ENCODE measurements around the gene CDK9. TPM values are rescaled to one million over a fixed set of nuclear protein-coding genes. Genes with fewer than 3 reads are reported as not detected.
"Not testable (repeated sequence)": the region's sequence is repeated elsewhere in the genome, so short reads cannot be mapped to it uniquely, and the experiment has no call there.

CDK9 gene
- total RNA-seq, 1 experiment from 2014 or later: 56.1 TPM

DNA sequence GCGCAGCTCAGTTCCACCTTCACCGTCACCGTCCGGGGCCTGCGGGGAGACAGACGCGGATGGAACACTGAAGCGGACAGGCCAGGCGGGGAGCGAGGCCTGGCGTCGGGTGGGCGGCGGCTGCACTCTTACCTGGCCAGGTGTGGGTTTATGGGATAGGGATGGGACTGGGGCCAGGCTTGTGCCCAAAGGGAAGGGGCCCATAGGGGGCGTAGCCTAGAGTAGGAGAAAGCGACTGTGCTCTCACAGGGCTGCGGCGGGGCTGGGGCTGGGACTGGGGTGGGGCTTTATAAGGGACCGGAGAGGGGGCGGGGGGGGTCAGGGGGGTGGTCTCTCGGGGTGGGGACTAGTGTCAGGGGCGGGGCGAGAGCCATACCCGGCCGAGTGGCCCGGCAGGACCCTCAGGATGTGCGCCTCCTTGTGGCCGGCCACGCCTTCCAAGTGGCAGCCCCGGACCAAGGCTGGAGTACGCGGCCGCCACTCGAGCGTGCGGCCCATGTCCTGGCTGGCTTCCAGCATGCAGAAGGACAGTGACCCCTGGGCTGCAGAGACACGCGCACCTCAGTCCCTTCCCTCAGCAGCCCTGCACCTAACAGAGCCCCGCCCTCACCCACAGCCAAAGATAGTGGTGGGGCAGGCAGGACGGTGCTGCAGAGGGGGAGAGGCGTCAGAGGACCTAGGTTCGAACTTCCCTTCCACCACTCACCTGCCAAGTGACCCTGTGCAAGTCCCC is 39.7 kb downstream of the CDK9 start:
- DNase-seq (ENCODE audit: low read depth): no peak

DNA sequence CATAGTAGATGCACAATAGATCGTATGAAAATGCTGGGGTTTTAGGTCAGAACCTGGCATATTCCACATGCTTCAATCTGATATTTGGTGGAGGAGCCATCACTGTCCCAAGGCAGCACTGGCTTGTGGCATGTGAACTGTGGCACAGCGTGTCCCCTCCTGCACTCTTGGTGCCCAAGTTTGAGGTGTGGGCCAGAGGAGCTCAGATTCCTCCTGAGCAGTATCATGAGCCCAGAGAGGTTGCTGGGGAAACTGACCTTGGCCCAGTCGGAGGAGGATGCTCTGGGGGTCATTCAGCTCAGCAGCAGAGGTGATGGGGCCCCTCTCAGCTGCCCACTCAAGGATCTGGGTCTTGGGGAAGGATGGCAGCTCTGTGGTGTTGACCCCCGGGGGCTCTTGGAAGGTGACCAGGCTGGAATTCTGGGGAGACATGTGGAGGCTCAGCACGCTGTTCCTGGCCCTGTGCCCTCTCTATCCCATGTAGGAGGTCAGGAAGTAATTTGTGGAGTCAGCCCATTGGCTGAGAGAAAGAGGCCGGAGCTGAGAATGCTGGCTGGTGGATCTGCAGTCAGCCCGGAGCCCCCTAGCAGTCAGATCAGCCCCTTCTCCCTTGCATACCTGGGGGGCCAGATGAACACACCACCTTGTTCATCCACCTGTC is 40.5 kb downstream of the CDK9 start:
- DNase-seq (ENCODE audit: low read depth): no peak

- no peak for DNase-seq (ENCODE audit: low read depth)
These were observed 42.6 kb downstream of the CDK9 start for GRCh38 chr9:127828262-127829031.

- no peak for DNase-seq (ENCODE audit: low read depth)
These were observed 43.5 kb downstream of the CDK9 start for GRCh38 chr9:127829205-127829906.

- no peak for DNase-seq (ENCODE audit: low read depth)
These were observed 46.4 kb downstream of the CDK9 start for GRCh38 chr9:127832248-127832647.

DNA sequence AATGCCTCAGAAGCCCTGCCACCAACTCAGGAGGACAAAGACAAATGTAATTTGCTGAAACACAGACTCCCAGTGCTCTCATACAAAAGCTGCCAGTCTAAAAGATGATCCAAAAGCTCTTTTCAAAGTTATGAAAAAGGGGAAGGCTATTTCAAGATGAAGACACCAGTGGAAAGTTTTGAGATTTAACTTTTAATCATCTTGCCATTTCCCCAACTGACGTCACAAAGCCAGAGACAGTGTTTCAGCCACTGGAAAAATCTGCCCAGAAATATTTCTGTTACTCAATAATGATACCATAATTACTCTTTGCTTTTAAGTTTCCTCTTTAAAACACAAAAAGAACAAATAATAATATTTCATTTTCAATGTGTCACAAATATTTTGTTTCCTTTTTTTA is 47.7 kb downstream of the CDK9 start:
- DNase-seq (ENCODE audit: low read depth): no peak

DNA sequence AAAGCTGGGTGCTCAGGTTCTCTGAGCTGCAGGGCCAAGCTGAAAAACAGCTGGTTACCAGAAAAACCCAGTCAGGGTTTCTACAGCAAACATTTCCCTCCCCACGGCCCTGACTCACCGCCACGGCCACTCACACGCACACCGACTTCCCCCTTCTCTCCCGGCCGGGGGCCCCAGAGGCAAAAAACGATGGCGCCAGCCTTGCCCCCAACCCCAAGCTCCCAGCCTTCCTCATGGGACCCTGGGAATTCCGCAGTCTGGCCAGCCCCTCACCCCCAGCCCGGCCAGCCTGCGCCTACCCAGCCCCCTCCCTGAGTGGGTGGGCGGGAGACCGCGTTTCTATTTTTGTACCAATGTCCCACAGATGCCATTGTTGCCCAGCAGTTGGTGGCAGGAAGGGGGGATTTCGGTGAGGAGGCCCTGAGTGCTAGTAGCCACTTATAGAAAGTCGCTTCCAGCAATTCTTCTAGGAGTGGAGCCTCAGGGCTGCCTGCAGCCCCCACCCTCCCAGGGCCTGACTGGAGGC is 50.2 kb downstream of the CDK9 start:
- peak; percentile 44 for DNase-seq (ENCODE audit: low read depth)

- not testable (repeated sequence) for DNase-seq (ENCODE audit: low read depth)
These were observed 50.7 kb downstream of the CDK9 start for GRCh38 chr9:127836561-127836960.

- no peak for DNase-seq (ENCODE audit: low read depth)
These were observed 51.5 kb downstream of the CDK9 start for GRCh38 chr9:127837346-127837745.

- peak; percentile 86 for DNase-seq (ENCODE audit: low read depth)
These were observed 52.7 kb downstream of the CDK9 start for GRCh38 chr9:127838375-127839078.

Other genes starting within 250 kb of the CDK9 start
- 26.3 and 41.9 TPM in 2 replicates for gene STXBP1, start 173.8 kb upstream of the CDK9 start, total RNA-seq (2014; rRNA removed; shearing (Covaris generic))
- gene CFAP157, start 79.0 kb upstream of the CDK9 start, total RNA-seq (2014; rRNA removed; shearing (Covaris generic)): not detected in 2 replicates
- gene PTRH1, start 70.4 kb upstream of the CDK9 start, total RNA-seq (2014; rRNA removed; shearing (Covaris generic)): 17.4 and 31.4 TPM in 2 replicates
- 0.06 TPM in 1 of 2 replicates, not detected in the other for gene TTC16, start 70.0 kb upstream of the CDK9 start, total RNA-seq (2014; rRNA removed; shearing (Covaris generic))
- 5.3 and 18.9 TPM in 2 replicates for gene TOR2A, start 50.7 kb upstream of the CDK9 start, total RNA-seq (2014; rRNA removed; shearing (Covaris generic))
- not detected in 2 replicates for gene SH2D3C, start 7.4 kb upstream of the CDK9 start, total RNA-seq (2014; rRNA removed; shearing (Covaris generic))
- gene FPGS, start 16.8 kb downstream of the CDK9 start, total RNA-seq (2014; rRNA removed; shearing (Covaris generic)): 117 and 120 TPM in 2 replicates
- gene ENG, start 68.6 kb downstream of the CDK9 start, total RNA-seq (2014; rRNA removed; shearing (Covaris generic)): 2.6 and 4.1 TPM in 2 replicates
- gene AK1, start 91.6 kb downstream of the CDK9 start, total RNA-seq (2014; rRNA removed; shearing (Covaris generic)): 37.5 and 73.4 TPM in 2 replicates
- 11.3 and 12.7 TPM in 2 replicates for gene ST6GALNAC6, start 113.6 kb downstream of the CDK9 start, total RNA-seq (2014; rRNA removed; shearing (Covaris generic))
- 29.1 and 78.4 TPM in 2 replicates for gene ST6GALNAC4, start 131.0 kb downstream of the CDK9 start, total RNA-seq (2014; rRNA removed; shearing (Covaris generic))
- gene PIP5KL1, start 144.7 kb downstream of the CDK9 start, total RNA-seq (2014; rRNA removed; shearing (Covaris generic)): 0.18 and 0.51 TPM in 2 replicates
- gene DPM2, start 151.8 kb downstream of the CDK9 start, total RNA-seq (2014; rRNA removed; shearing (Covaris generic)): 51.9 and 56.2 TPM in 2 replicates
- 2.9 and 6.3 TPM in 2 replicates for gene EEIG1, start 195.0 kb downstream of the CDK9 start, total RNA-seq (2014; rRNA removed; shearing (Covaris generic))